ENCODE results near the gene TTI1.

- TF ChIP-seq ZBTB33 (IDR thresholded peaks at IDR 0.05; ENCODE audit: extremely low read depth, insufficient replicate concordance, low read length) = no peak
- no peak for TF ChIP-seq JUND (IDR thresholded peaks at IDR 0.05)
Measured at GRCh38 chr20:37933786-37934633, 99.2 kb downstream of the TTI1 start.
